GM10847 (cell line): ENCODE data around the gene PRXL2A.

Experiments
- POLR2A ChIP-seq: IDR thresholded peaks from 2 replicates; pipeline ENCODE4 v1.6.1; 2011; ENCODE audit not compliant: insufficient read length; ENCODE audit errors: extremely low read depth

Gene PRXL2A

GRCh38 chr10:80408242-80409101, at the start of gene PRXL2A:
Gene PRXL2A, plus strand, starts transcription at chr10:80408551. Its CDS starts 11,917 bp downstream, at chr10:80420468.
- peak; percentile 17 for TF ChIP-seq POLR2A

- no peak for TF ChIP-seq POLR2A
Measured at GRCh38 chr10:80359644-80360043, 48.7 kb upstream of the PRXL2A start.

GRCh38 chr10:80365510-80365909, 42.8 kb upstream of the PRXL2A start:
- TF ChIP-seq POLR2A: no peak

- no peak for TF ChIP-seq POLR2A
Measured at GRCh38 chr10:80371467-80371866, 36.9 kb upstream of the PRXL2A start.

- no peak for TF ChIP-seq POLR2A
Measured at GRCh38 chr10:80372675-80373074, 35.7 kb upstream of the PRXL2A start.

- no peak for TF ChIP-seq POLR2A
Measured at GRCh38 chr10:80373502-80373901, 34.8 kb upstream of the PRXL2A start.

GRCh38 chr10:80379701-80380100, 28.6 kb upstream of the PRXL2A start:
- TF ChIP-seq POLR2A: no peak

GRCh38 chr10:80380185-80380584, 28.2 kb upstream of the PRXL2A start:
- no peak for TF ChIP-seq POLR2A

GRCh38 chr10:80382989-80383388, 25.4 kb upstream of the PRXL2A start:
- no peak for TF ChIP-seq POLR2A

GRCh38 chr10:80390740-80391139, 17.6 kb upstream of the PRXL2A start:
- TF ChIP-seq POLR2A: no peak

GRCh38 chr10:80392250-80392649, 16.1 kb upstream of the PRXL2A start:
- TF ChIP-seq POLR2A: no peak

- TF ChIP-seq POLR2A: no peak
Measured at GRCh38 chr10:80394358-80394916, 13.9 kb upstream of the PRXL2A start.

- TF ChIP-seq POLR2A: no peak
Measured at GRCh38 chr10:80397014-80397413, 11.3 kb upstream of the PRXL2A start.

- TF ChIP-seq POLR2A: no peak
Measured at GRCh38 chr10:80400136-80400804, 8.1 kb upstream of the PRXL2A start.

- TF ChIP-seq POLR2A: no peak
Measured at GRCh38 chr10:80405035-80405434, 3.3 kb upstream of the PRXL2A start.

- TF ChIP-seq POLR2A: no peak
Measured at GRCh38 chr10:80405626-80406025, 2.7 kb upstream of the PRXL2A start.
